CD4-positive, alpha-beta T cell (primary cell): ENCODE results near the gene FLRT2. TPM values are rescaled to one million over a fixed set of nuclear protein-coding genes. Genes with fewer than 3 reads are reported as not detected.

Experiments used
- ATAC-seq: fragments of 200-7000 bp; cut with Tn5 transposase; one replicate; pipeline ENCODE4 v1.10.0; 2022; ENCODE audit warnings: mild to moderate bottlenecking; ENCODE audit not compliant: poor library complexity
- CTCF ChIA-PET: fragments of 350-600 bp; sonication (Branson Sonifier 250); formaldehyde crosslinking; loops from one replicate; lab custom pipeline; 2021; ENCODE audit warnings: antibody characterized with exemption, inconsistent platforms; lab: Charles Lee
- POLR2A ChIA-PET: fragments of 350-600 bp; sonication (Branson Sonifier 250); formaldehyde crosslinking; loops from one replicate; lab custom pipeline; 2021; ENCODE audit warnings: antibody characterized with exemption, inconsistent platforms; lab: Charles Lee
- DNase-seq, 14 experiments: peaks; one replicate each; pipeline ENCODE4 v3.0.0-alpha.2; 2013 to 2020; ENCODE audit warnings: mixed read lengths in 2 of 14
- H3K27ac ChIP-seq, 2 donors: one replicate each; pipeline versions ENCODE4 v1.5.1 to v1.7.0; 2013; ENCODE audit warnings: low read length in 2 of 2, low read depth in 1 of 2, mild to moderate bottlenecking in 1 of 2
- H3K27me3 ChIP-seq, 2 experiments: 1 replicate in 1 of 2; 2 replicates in 1 of 2; pipeline versions ENCODE4 v1.6.1 to v1.7.0; 2013; ENCODE audit warnings: low read length in 2 of 2, control low read depth in 1 of 2, mild to moderate bottlenecking in 1 of 2, moderate library complexity in 1 of 2; ENCODE audit not compliant: insufficient read depth in 2 of 2, control insufficient read depth in 1 of 2
- H3K36me3 ChIP-seq: one replicate; pipeline ENCODE4 v1.6.1; 2013; ENCODE audit warnings: low read length, control low read depth; ENCODE audit not compliant: insufficient read depth
- H3K4me1 ChIP-seq: one replicate; pipeline ENCODE4 v1.6.1; 2013; ENCODE audit warnings: low read length, control low read depth; ENCODE audit not compliant: insufficient read depth
- H3K4me3 ChIP-seq: one replicate; pipeline ENCODE4 v1.5.1; 2013; ENCODE audit warnings: mild to moderate bottlenecking, low read length, moderate library complexity
- H3K9me3 ChIP-seq, 2 experiments: 1 replicate in 1 of 2; 2 replicates in 1 of 2; pipeline versions ENCODE4 v1.6.1 to v1.7.0; 2013; ENCODE audit warnings: low read length in 2 of 2, mild to moderate bottlenecking in 2 of 2, control low read depth in 1 of 2, moderate library complexity in 1 of 2; ENCODE audit not compliant: control insufficient read depth in 1 of 2, insufficient read depth in 1 of 2
- H3K27ac Mint-ChIP-seq: one replicate; pipeline ENCODE4 v1.8.0; 2020; ENCODE audit warnings: mixed read lengths
- H3K27me3 Mint-ChIP-seq: one replicate; pipeline ENCODE4 v1.8.0; 2021; ENCODE audit warnings: mixed read lengths
- H3K36me3 Mint-ChIP-seq: one replicate; pipeline ENCODE4 v1.8.0; 2021; ENCODE audit warnings: low read depth, mixed read lengths
- H3K4me1 Mint-ChIP-seq: one replicate; pipeline ENCODE4 v1.8.0; 2021; ENCODE audit warnings: low read depth, mixed read lengths
- H3K4me3 Mint-ChIP-seq: one replicate; pipeline ENCODE4 v1.8.0; 2020; ENCODE audit warnings: mild to moderate bottlenecking, mixed read lengths
- H3K9me3 Mint-ChIP-seq: one replicate; pipeline ENCODE4 v1.8.0; 2020; ENCODE audit warnings: mixed read lengths
- intact Hi-C, 2 experiments: fragments of 100-400 bp; cut with DNase I in 1 of 2; cut with micrococcal nuclease in 1 of 2; formaldehyde crosslinking; loops; one replicate each; pipeline versions ENCODE4 v1.15.1 to v1.9.0; 2023 to 2025; cut with DNase I, micrococcal nuclease
- total RNA-seq, 174 experiments: library from RNA in 2 of 174; stranded (reverse) in 2 of 174; gene quantifications; one replicate each; pipeline ENCODE4 v1.2.3 and lab custom pipeline; 2021 to 2026
- TF ChIP-seq, protein P1 (sequence below): fragments of 200-600 bp; IDR thresholded peaks from one replicate; pipeline ENCODE4 v1.8.0; 2022; ENCODE audit warnings: antibody characterized with exemption, mild to moderate bottlenecking

The FLRT2 gene
- total RNA-seq, 2 experiments from 2014 or later: not detected

DNA sequence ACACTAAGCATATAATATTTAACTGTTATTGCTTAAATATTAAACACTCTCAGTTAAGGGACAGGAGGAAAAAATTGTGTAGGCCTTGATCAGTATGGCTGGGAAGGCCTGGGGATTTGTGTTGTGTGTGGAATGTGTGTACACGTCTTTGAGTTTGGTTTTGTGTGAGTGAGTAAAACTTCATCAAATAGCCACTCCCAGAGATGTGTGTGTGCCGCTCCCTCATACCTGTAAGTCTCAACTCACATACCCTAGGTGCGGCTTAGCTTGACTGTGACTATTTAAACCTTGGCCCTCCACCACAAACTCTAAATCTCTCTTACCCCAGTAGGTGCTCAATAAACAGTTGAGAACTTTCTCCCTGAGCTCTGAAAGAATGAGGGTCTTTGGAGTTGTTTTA lies 64.3 kb downstream of the FLRT2 start:
- intact Hi-C loops: no loop called here
- DNase-seq: no peak
- H3K36me3 Mint-ChIP-seq: no peaks in the 10 kb centered on the region
- no peak overlapping the region for H3K4me3 Mint-ChIP-seq
- H3K4me1 Mint-ChIP-seq: no peaks in the 10 kb centered on the region
- peaks cover 0 to 4% of the 10 kb centered on the region in 2 experiments for H3K9me3 ChIP-seq
- peaks cover 2% of the 10 kb centered on the region for H3K9me3 Mint-ChIP-seq
- H3K4me1 ChIP-seq: no peaks in the 10 kb centered on the region
- ATAC-seq: no peak
- H3K27ac Mint-ChIP-seq: no peak overlapping the region
- no peak overlapping the region for H3K27ac ChIP-seq
- ChIA-PET CTCF (no interaction called here), POLR2A (no interaction called here)
- H3K36me3 ChIP-seq: no peaks in the 10 kb centered on the region
- H3K27me3 Mint-ChIP-seq: no peaks in the 10 kb centered on the region
- TF ChIP-seq, protein P1, sequence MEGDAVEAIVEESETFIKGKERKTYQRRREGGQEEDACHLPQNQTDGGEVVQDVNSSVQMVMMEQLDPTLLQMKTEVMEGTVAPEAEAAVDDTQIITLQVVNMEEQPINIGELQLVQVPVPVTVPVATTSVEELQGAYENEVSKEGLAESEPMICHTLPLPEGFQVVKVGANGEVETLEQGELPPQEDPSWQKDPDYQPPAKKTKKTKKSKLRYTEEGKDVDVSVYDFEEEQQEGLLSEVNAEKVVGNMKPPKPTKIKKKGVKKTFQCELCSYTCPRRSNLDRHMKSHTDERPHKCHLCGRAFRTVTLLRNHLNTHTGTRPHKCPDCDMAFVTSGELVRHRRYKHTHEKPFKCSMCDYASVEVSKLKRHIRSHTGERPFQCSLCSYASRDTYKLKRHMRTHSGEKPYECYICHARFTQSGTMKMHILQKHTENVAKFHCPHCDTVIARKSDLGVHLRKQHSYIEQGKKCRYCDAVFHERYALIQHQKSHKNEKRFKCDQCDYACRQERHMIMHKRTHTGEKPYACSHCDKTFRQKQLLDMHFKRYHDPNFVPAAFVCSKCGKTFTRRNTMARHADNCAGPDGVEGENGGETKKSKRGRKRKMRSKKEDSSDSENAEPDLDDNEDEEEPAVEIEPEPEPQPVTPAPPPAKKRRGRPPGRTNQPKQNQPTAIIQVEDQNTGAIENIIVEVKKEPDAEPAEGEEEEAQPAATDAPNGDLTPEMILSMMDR: no peak
- H3K4me3 ChIP-seq: no peak overlapping the region
- no peaks in the 10 kb centered on the region for H3K27me3 ChIP-seq

DNA sequence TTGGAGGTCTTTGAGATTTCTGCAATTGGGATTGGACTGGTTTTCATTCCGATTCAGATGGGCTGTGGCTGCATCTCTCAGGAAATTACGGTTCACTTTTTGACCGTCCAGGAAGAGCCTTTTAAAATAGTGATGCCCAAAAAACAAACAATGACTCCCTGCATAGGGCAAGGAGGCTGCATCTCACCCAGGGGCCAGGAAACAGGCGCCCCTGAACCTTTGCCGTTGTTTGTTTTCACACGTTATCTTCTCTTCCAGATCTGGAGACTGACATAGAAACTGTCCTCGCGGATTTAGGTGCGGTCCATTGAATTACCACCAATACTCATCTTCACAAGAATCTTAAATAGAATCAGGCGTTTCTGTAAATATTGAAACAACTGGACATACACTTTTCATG lies 66.0 kb downstream of the FLRT2 start:
- no peak overlapping the region for H3K27ac Mint-ChIP-seq
- Histone ChIP-seq H3K27me3 (no peaks in the 10 kb centered on the region), H3K27ac (no peak overlapping the region), H3K36me3 (no peaks in the 10 kb centered on the region), H3K4me1 (no peaks in the 10 kb centered on the region), H3K9me3 (no peaks in the 10 kb centered on the region), H3K4me3 (no peak overlapping the region)
- CTCF ChIA-PET: no interaction called here
- H3K9me3 Mint-ChIP-seq: no peaks in the 10 kb centered on the region
- POLR2A ChIA-PET: no interaction called here
- no peaks in the 10 kb centered on the region for H3K4me1 Mint-ChIP-seq
- no peak overlapping the region for H3K4me3 Mint-ChIP-seq
- no peaks in the 10 kb centered on the region for H3K27me3 Mint-ChIP-seq
- no peaks in the 10 kb centered on the region for H3K36me3 Mint-ChIP-seq
- DNase-seq (no peak), ATAC-seq (no peak)
- intact Hi-C loops: no loop called here
- TF ChIP-seq, protein P1: no peak

DNA sequence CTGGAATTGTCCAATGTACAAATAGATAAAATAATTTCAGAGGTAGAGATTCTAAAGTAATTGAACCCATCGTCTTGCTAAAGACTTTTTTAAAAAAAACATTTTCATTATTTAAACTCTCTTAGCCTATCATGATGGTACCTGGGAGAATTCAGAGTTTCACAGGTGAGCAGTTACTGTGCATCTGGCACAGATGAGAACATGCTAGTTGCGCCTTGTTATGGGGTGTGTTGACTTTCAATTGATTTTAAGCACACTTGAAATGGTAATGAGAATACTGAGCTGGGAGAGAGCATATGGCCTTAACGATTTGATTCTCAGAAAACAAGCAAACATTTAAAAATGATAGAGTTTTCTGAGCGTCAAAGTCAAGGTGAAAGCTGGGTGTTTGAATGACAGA lies 66.6 kb downstream of the FLRT2 start:
- no peaks in the 10 kb centered on the region for H3K36me3 ChIP-seq
- intact Hi-C loops: no loop called here
- H3K27ac Mint-ChIP-seq: no peak overlapping the region
- ChIA-PET CTCF (no interaction called here), POLR2A (no interaction called here)
- H3K9me3 ChIP-seq: no peaks in the 10 kb centered on the region
- no peak overlapping the region for H3K4me3 ChIP-seq
- no peaks in the 10 kb centered on the region for H3K4me1 Mint-ChIP-seq
- TF ChIP-seq, protein P1: no peak
- H3K4me3 Mint-ChIP-seq: no peak overlapping the region
- no peak for DNase-seq
- no peaks in the 10 kb centered on the region for H3K27me3 Mint-ChIP-seq
- no peak overlapping the region for H3K27ac ChIP-seq
- no peak for ATAC-seq
- H3K27me3 ChIP-seq: no peaks in the 10 kb centered on the region
- H3K36me3 Mint-ChIP-seq: no peaks in the 10 kb centered on the region
- no peaks in the 10 kb centered on the region for H3K4me1 ChIP-seq
- H3K9me3 Mint-ChIP-seq: no peaks in the 10 kb centered on the region
